Inflammatory macrophage treated with lipopolysaccharide for 4 hours (primary cell): ENCODE measurements around the gene VPS8.

ENCODE experiments used
- DNase-seq: peaks from one replicate; pipeline ENCODE4 v3.0.0-alpha.2; 2020

The VPS8 gene

DNA sequence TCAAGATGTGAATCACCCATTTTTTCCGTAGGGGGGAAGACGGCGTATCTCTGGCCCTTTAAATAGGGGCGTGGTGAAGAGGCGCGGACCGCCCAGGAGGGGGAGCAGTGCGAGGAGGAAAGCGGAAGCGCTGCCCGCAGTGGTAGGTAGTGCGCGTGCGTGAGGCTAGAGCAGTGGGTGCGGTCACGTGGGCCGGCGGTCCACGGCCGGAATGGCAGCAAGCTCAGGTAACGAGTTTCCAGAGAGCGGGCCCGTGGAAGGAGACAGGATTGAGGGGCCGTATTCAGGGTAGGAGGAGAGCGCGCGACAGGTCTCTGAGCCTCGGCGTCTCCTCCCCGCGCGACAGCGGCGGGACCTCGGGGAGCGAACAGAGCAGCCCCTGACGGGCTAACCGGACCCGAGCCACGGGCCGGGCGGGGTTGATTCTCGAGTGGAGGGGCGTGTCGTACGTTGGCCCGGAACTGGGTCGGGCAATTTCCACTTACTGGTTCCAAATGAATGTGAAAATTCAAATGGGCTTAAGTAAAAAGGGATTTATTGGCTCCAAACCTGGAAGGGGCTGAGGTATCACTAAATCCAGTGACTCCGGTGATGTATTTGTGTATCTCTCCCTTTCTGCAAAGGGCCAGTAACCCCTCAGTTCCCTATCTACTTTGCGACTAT lies at the start of gene VPS8:
TSS of gene VPS8 (plus strand) at position 168 of the 663 bp plus-strand sequence. CDS start 12,467 bp downstream, outside the sequence.
- peak; percentile 97 for DNase-seq

DNA sequence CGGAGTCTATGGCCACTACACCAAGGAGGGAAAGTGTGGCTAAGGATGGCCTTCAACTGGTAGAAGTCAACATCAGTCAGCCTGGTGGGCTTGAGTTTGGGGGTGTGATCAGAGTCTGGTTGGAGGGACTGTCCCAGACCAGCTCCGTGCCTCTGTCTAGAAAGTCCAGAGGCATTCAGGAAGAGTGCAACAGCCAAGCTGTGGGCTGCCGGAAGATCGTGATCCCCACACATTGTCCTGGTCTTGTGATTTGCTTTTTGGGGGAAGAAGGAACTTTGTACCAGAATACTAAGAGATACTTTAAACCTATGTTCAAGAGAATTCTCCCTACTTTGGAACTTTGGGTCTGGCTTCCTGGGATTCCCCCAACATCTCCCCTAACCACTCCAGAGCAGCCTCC lies 47.8 kb upstream of the VPS8 start:
- no peak for DNase-seq

- DNase-seq = peak; percentile 32
Observed at GRCh38 chr3:184765047-184765729, 46.8 kb upstream of the VPS8 start.

DNA sequence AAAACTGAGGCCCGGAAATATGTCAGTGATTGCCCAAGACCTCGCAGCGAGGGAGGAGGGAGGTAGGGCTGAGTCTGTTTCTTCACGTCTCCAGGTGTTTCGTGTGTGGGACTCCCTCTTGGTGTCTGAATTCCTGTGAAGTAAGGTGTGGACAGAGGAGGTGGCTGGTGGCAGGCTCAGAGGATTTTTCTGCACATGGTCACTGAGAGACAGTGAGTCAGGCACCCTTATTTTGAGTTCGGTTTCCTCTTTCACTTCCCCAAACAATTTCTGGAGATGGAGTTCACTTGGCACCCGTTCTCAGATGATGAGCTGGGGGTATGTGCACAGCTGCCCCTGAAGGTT lies 46.3 kb upstream of the VPS8 start:
- peak; percentile 82 for DNase-seq

- DNase-seq = no peak
Observed at GRCh38 chr3:184766555-184767261, 45.3 kb upstream of the VPS8 start.

- DNase-seq = no peak
Observed at GRCh38 chr3:184767377-184767776, 44.6 kb upstream of the VPS8 start.

- DNase-seq = no peak
Observed at GRCh38 chr3:184769382-184770170, 42.4 kb upstream of the VPS8 start.

GRCh38 chr3:184770541-184770940 lies 41.4 kb upstream of the VPS8 start:
- no peak for DNase-seq

DNA sequence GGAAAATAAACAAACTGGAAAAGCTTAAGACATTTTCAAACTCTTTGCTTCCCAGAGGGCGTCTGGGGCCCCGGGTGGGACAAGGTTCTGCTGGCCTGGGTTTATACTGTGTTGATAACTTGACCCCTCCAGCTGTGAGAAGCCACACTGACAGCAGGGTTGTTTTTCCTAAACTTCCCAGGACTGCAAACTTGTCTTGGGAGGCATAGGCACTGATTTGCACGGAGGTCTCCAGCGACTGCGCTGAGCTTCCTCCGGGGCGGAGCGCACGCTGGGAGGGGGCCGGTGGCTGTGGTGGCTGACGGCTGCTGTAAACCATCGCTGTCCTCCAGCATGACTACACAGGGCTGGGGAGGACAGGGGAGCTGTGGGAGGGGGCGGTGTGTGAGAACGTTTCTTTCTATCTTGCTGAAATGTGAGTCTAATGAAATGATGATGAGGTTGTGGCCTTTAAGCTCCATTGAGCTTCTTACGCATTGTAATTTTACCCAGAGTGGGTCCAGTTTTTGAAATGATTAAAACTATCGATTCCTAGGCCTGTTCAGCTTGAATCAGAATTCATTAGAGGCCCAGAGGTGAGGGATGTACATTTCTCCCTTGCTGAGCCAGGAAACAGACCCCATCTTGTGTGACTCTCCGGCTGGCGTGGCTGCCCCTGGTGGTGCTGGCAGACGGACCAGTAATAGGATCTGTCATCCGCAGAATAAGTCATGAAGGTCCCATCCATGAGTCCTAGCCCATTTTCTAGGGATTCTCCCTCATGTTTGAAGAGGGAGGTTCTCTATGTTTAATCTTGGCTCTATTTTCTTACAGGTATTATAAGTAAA lies 40.5 kb upstream of the VPS8 start:
- DNase-seq = no peak

DNA sequence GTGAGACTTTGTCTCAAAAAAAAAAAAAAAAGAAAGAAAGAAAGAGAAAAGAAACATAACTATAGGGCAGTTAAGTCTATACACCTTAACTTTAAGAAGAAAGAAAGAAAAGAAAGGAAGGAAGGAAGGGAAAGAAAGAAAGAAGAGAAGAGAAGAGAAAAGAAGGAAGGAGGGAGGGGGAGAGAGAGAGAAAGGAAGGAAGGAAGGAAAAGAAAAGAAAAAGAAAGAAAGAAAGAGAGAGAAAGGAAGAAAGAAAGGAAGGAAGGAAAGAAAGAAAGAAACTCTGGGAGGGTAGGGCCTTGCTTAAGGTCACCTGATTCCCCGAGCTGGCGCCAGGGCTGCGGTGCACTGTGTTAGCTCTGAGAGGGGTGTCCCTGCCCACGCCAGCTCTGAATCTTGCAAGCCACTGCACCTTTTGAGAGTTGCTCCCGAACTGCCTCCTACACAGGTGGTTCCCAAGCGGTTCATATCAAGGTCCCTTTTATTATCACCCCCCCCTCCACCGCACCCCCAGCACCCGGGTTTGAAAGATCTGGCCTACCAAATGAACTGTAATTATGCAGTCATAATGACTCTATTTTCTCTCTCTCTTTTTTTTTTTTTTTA lies 39.2 kb upstream of the VPS8 start:
- no peak for DNase-seq

GRCh38 chr3:184773283-184774186 lies 38.4 kb upstream of the VPS8 start:
- no peak for DNase-seq

- no peak for DNase-seq
Observed at GRCh38 chr3:184776916-184777315, 35.0 kb upstream of the VPS8 start.

DNA sequence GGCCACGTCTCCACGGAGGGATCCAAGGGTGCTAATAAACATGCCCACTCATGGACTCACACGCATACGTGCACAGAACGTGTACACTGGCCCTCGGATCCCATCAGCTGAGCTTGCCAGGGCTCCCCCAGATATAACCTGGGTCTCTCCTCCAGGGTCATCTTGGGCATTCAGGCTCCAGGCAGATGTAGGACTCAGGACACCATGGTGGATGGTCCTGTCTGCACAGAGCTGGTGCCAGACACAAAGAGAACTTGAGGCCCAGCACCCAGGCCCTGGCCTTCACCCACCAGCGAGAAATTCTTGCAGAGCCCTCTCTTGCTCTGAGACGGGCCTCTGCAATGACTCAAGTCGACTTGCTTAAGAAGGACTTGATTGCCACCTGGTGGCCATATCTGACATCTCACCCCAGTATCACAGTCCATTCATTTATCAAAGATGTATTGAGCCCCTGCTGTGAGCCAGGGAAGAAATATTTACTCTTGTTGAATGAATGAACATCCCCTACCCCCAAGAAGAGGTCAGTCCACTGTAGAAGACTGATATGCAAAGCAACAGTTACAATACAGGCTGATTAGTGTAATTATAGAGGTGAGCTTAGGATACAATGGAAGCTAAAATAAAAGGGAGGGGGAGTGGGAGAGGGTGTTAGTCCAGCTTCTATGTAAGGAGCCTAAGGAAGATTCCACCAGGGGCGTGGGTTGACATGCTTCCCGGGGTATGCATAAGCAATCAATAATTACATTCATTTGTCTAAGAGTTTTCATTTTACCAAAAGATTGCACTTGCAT lies 34.2 kb upstream of the VPS8 start:
- DNase-seq = peak; percentile 90

DNA sequence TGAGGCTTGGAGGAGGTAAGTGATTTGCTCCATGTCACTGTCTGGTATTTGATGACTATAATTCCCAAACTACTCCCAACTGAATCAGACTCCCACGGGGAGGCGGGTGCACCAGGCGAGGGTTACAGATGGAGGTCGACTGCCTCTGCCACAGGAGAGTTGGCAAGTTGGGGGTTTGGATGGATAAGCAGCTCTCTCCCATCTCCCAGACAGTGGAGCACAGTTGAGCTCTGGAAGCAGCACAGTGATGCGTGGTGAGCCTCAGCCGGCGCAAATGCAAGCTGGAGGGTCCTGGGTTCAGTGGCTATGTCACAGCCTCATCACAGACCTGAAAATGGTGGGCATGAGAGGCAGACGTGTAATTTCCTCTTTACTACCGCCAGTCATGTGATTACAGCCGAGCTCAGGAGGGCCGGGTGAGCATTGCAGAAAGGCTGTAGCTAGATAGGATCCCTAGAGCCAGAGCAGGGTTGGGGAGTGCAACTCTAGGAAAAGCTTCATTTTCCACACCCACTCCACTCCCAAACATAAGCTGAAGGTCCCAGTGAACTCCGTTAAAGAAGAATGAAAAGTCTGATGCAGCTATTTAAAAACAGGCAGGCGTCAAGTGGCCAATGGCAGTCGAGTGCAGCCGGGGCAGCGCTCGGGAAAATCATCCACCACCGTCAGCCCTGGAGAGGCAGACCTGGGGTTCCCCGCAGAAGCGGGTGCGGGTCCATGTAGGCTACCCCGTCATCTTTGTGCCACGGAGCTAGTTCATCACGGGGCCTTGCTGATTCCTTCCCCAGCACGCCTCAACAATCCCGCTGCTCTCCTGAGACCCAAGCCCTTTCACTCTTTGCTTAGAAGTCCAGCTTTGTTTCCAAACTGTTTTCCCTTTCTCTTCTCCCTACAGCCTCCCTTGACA lies 33.3 kb upstream of the VPS8 start:
- no peak for DNase-seq

DNA sequence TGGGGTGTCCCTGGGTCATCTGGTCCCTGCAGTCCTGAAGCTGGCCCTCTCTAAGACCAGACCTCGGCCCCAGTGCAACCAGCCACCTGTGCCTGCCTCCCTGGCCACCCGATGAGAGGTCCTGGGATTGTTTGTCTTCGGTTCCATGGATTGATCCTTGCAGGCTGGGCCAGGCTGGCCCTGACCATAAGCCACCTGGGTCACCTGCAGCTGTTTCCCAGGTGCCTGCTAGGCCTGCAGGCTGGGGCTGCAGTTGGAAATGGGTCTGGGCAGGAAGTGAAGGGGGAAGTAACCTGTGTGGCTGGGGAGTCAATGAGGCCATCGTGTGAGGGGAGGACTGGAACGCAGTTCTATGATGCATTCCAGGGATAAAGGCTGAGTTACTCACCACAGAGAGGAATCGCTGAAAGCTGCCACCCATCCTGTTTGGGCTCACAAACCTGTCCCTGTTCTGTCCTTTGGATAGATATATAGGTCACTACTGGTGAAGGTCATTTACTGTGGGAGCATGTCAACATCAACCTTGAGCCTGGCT lies 30.9 kb upstream of the VPS8 start:
- DNase-seq = no peak

GRCh38 chr3:184781801-184782200 lies 30.2 kb upstream of the VPS8 start:
- no peak for DNase-seq

GRCh38 chr3:184783319-184783718 lies 28.6 kb upstream of the VPS8 start:
- DNase-seq = no peak

DNA sequence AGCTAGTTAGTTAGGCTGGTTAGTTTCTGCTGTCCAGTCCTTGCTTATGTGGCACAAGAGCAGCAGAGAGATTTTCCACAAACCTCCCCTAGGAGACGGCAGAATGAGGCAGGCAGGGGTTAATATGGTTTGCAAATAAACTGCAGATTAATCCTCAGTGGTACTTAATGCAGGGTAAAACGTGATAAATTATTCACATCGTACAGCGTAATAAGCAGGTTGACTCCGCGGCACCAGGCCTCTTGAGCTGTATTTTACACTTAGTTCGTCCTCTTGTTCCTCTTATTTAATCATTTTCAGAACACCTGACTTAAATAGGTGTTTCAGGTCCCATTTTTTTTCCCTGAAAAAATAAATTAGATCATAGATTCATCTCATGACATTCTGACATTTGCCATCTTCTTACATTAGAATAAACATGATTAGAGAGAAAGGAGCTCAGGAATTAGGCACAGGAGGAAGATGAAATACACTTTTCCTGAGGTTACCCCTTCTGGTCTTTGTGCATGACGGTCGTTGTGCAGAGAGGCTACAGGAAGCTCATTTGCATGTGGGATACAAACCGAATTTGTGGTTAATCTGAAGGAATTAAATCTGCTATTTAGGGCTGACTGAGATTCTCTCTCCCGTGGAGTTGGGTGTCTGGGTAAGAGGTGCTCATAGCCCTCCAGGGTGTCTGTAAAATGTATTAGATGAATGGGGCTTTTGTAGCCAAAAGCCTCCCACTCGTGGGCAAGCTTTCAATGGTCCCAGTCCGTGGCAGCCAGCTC lies 27.1 kb upstream of the VPS8 start:
- no peak for DNase-seq
